GM19025 (cell line): Measurements from ENCODE around the gene NDUFS4.
"Not testable (repeated sequence)": the region's sequence is repeated elsewhere in the genome, so short reads cannot be mapped to it uniquely, and the experiment has no call there.

Source experiments
- ATAC-seq: cut with Tn5 transposase; IDR thresholded peaks from one replicate; pipeline ENCODE4 v1.9.1; 2021; ENCODE audit warnings: mild to moderate bottlenecking, low read depth, moderate library complexity; ENCODE audit not compliant: unreplicated experiment

The NDUFS4 gene

GRCh38 chr5:53571403-53571802 lies 11.0 kb downstream of the NDUFS4 start:
- no peak for ATAC-seq

DNA sequence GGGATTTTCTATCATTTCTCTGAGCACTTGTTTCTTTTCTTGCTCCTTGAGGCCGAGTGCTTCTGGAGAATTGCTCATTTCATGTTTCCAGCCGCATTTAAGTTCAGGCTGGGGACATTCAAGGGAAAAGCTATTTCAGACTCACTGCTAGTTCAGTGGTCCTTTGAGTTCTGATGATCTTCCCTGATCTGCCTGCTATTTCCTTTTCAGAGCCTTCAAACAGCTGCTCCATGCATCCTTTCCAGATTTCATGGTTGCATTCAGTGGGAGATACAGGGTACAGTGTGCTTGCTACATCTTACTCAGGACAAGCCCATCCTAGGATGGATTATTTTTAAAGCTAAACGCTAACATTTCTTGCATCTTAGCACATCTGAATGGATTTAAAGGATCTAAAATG lies 14.7 kb downstream of the NDUFS4 start:
- ATAC-seq = no peak

DNA sequence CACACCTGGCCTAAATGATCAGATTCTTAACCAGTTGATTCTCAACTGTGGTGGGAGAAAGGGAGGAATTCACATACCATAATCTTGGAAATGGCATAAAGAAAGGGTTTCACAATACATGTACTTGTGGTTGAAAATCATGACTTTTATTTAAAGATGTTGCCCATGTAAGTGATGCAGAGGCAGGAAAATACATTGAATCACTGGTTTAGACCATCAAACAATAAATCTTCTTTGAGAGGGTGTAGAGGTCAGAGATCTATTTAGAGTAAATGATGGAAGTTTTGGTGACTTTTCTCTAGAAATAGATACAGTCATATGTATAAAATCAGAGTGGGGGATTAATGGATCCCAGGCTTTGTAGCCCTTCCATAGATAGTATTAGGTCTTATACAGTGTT lies 15.4 kb downstream of the NDUFS4 start:
- ATAC-seq = no peak

- no peak for ATAC-seq
Observed at GRCh38 chr5:53576674-53577073, 16.2 kb downstream of the NDUFS4 start.

- no peak for ATAC-seq
Observed at GRCh38 chr5:53578854-53579253, 18.4 kb downstream of the NDUFS4 start.

- no peak for ATAC-seq
Observed at GRCh38 chr5:53580547-53580946, 20.1 kb downstream of the NDUFS4 start.

GRCh38 chr5:53582225-53582624 lies 21.8 kb downstream of the NDUFS4 start:
- no peak for ATAC-seq

- no peak for ATAC-seq
Observed at GRCh38 chr5:53590759-53591158, 30.3 kb downstream of the NDUFS4 start.

DNA sequence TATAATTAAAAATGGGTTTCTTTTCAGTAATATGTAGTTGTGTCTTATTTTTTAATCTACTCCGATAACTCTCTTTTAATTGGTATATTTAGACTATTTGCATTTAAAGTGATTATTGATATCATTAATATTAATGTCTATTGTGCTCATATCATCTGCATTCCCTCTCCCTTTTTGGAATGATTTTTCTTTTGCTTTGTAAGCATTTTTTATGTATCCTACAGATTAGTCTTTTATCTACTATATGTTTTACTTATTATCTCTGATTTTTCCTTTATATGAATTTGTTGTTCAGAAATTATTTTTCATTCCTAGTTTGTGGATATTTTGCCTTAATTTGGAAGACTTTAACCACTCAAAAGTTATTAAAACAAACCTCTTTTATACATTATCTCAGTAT lies 34.0 kb downstream of the NDUFS4 start:
- no peak for ATAC-seq

- ATAC-seq = no peak
Observed at GRCh38 chr5:53597894-53598293, 37.5 kb downstream of the NDUFS4 start.

DNA sequence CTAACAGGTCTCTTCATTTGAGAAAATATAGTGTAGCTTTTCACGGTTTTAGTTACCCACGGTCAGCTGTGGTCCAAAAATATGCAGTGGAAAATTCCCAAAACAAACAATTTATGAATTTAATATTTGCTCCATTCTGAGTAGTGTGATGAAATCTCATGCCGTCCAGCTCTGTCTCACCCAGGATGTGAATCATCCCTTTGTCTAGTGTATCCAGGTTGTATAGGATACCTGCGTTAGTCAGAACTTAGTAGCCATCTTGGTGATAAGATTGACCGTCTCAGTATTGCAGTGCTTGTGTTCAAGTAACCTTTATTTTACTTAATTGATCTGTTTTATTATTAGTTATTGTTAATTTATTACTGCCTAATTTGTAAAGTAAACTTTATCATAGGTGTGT lies 41.1 kb downstream of the NDUFS4 start:
- no peak for ATAC-seq

GRCh38 chr5:53603009-53603687 lies 42.7 kb downstream of the NDUFS4 start:
- no peak for ATAC-seq

DNA sequence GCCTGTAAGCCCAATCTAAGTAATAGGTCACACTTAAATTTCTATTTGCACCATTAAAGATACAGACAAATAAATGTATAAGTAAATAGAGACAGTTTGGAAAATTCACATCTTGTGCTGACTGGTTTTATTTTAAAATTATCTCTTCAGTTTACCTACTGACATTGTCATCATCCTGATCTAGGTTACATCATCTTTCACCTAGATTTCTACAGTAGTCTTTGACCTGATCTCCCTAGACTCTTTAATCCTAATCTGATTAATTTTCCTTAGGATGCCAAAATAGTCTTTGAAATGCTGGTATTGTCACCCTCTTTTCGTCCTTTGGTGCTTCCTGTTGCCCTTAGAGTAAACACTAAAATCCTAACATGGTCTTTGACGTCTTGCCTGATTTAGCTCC lies 43.9 kb downstream of the NDUFS4 start:
- no peak for ATAC-seq

GRCh38 chr5:53607886-53608285 lies 47.4 kb downstream of the NDUFS4 start:
- no peak for ATAC-seq

- not testable (repeated sequence) for ATAC-seq
Observed at GRCh38 chr5:53608897-53609296, 48.5 kb downstream of the NDUFS4 start.

DNA sequence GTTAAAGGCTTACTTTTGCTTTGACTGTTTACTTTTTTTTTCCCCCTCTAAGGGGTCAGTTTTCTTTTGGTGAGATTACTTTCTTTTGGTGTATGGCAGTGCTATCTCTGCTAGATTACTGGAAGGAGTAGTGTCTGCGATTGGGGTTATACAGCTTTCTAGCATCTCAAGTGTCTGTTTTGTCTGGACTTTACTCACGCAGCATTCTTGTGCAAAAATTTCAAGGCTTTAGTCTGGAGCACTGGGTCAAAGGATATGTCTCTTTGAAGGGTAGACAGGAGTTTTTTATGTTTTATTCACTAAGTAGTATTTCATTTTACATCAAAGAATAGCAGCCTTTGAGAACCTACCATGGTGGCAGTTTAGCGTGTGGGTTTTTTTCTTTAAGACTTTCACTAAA lies 52.6 kb downstream of the NDUFS4 start:
- no peak for ATAC-seq

DNA sequence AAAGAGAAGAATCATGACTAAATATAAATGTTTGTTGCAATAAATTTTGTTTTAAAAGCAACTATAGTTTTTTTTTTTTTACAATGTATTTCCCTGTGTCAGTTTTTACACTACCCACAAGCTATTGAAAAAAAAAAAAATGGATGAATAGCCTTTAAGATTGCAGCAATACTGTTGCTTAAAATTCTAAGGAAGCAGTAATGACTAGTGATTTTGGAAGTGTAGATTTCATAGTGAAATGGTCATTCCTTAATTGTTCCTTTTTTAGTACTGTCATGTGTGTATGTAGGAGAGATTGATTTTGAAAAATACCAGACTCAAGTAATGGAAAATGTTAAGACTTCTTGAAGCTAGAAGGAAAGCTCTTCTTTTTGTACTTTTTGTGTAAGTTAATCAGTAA lies 53.1 kb downstream of the NDUFS4 start:
- no peak for ATAC-seq

DNA sequence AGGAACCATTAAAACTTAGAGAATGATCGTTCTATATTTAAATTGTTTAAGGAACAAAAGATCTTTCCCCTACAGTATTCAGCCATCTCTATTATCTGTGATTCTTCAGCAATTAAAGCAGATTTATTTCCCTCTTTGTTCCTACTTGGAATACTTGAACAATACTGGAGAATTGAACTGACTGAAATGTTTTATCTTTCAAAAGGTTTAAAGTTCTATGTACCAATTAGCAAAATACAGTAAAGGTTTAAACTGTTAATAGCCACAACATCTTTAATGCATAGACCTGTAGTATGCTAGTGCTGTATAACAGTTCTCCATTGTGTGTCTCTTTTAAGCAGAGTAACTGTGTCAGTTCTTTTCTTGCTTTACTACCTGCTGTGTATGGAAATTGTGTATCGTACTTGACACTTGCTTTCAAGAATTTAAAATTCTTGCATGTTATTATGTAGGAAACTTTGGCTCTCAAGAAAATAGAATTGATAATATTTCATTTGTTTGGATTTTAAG lies 54.0 kb downstream of the NDUFS4 start:
- ATAC-seq = no peak

GRCh38 chr5:53616939-53617549 lies 56.6 kb downstream of the NDUFS4 start:
- ATAC-seq = no peak

GRCh38 chr5:53631251-53631650 lies 70.8 kb downstream of the NDUFS4 start:
- no peak for ATAC-seq

GRCh38 chr5:53642061-53642460 lies 81.6 kb downstream of the NDUFS4 start:
- no peak for ATAC-seq

DNA sequence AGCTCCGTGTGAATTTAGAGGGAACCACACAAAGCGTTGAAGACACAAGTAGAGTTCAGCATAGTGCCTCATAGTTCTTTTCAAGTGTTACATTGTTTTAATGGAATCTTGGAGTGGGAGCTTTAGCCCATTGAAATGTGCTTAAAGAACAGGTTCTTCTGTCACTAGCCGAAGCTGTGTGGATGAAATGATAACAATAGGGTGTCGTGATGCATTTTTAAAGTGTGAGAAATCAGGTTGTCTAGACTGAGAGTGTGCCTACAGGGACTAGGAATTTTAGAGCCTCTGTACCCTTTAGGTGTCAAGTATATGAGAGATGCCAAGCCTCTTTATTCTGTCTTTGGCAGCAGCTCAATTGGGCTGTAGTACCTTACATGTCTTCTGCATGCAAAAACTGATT lies 83.0 kb downstream of the NDUFS4 start:
- ATAC-seq = no peak
